Lower leg skin (tissue), 4 donors: ENCODE results near the gene WDR5. TPM values are rescaled to one million over a fixed set of nuclear protein-coding genes. Genes with fewer than 3 reads are reported as not detected.
A peak's percentile ranks its signal among the peaks of the same experiment; 100 is the strongest.

Experiments used
- DNase-seq, 2 donors: peaks; one replicate each; pipeline ENCODE4 v3.0.0-alpha.2; 2019; ENCODE audit warnings: low spot score in 2 of 2
- H3K4me3 ChIP-seq: fragments of 200-600 bp; sonication (generic); 2 replicates; pipeline ENCODE4 v1.5.1; 2017; ENCODE audit warnings: mild to moderate bottlenecking, low read depth; ENCODE audit not compliant: poor library complexity, severe bottlenecking
- CTCF ChIP-seq, 3 donors: fragments of 450-650 bp; IDR thresholded peaks; one replicate each; pipeline ENCODE4 v1.5.1; 2016; ENCODE audit warnings: antibody characterized with exemption in 3 of 3, mild to moderate bottlenecking in 3 of 3, moderate library complexity in 2 of 3
- POLR2A ChIP-seq, 2 donors: fragments of 450-650 bp; IDR thresholded peaks; one replicate each; pipeline ENCODE4 v1.6.1; 2016 to 2017; ENCODE audit warnings: antibody characterized with exemption in 2 of 2, mild to moderate bottlenecking in 1 of 2, moderate library complexity in 1 of 2
- WGBS, 2 donors: methylation state at CpG; one replicate each; pipeline ENCODE4 v1.1.5; 2018; 5-methylcytosine and 5-hydroxymethylcytosine counted together
- intact Hi-C: fragments of 100-400 bp; cut with DNase I; formaldehyde crosslinking; loops from one replicate; pipeline ENCODE4 v1.15.0; 2023; ENCODE audit warnings: low total_unique reads
- total RNA-seq, 4 donors: library from RNA; depleted of rRNA; stranded (reverse); fragments of >200 nt; gene quantifications; one replicate each; pipeline ENCODE4 v1.1.0, GENCODE V29; 2016

The WDR5 gene
- total RNA-seq, 4 donors from 2014 or later: 16.1 to 23.8 (median 19.6) TPM

GRCh38 chr9:134205672-134206310 is 69.9 kb downstream of the WDR5 start:
- TF ChIP-seq CTCF (IDR thresholded peaks at IDR 0.05): no peak
- no peak for TF ChIP-seq POLR2A (IDR thresholded peaks at IDR 0.05)
- DNase-seq: peak in 1 of 2 donors; percentile 88

GRCh38 chr9:134206311-134207300 is 70.7 kb downstream of the WDR5 start:
- 87 to 88% methylated on average over 20 of the region's 20 CpGs for WGBS, 2 donors
- H3K4me3 ChIP-seq: no peak overlapping the region
- no peak for TF ChIP-seq POLR2A (IDR thresholded peaks at IDR 0.05)
- TF ChIP-seq CTCF (IDR thresholded peaks at IDR 0.05): no peak
- DNase-seq: peak in 1 of 2 donors; percentile 74
- intact Hi-C loops: no loop called here

More at GRCh38 chr9:134205672-134206310, 69.9 kb downstream of the WDR5 start:
- H3K4me3 ChIP-seq: no peak overlapping the region
- intact Hi-C loops: no loop called here
- 64 to 66% methylated on average over 24 of the region's 24 CpGs for WGBS, 2 donors

GRCh38 chr9:134208310-134208841 is 72.5 kb downstream of the WDR5 start:
- peak in 1 of 2 donors; percentile 80 for DNase-seq
- 87 to 88% methylated on average over 19 of the region's 19 CpGs for WGBS, 2 donors
- TF ChIP-seq POLR2A (IDR thresholded peaks at IDR 0.05): no peak
- TF ChIP-seq CTCF (IDR thresholded peaks at IDR 0.05): no peak
- intact Hi-C loops: no loop called here
- H3K4me3 ChIP-seq: no peak overlapping the region

GRCh38 chr9:134208981-134209725 is 73.3 kb downstream of the WDR5 start:
- intact Hi-C loops: no loop called here
- DNase-seq: peak in 1 of 2 donors; percentile 72
- WGBS, 2 donors: 93 to 96% methylated on average over 20 of the region's 20 CpGs
- no peak overlapping the region for H3K4me3 ChIP-seq
- TF ChIP-seq POLR2A (IDR thresholded peaks at IDR 0.05): no peak
- no peak for TF ChIP-seq CTCF (IDR thresholded peaks at IDR 0.05)

Other genes with a start within 250 kb of the WDR5 start
- gene VAV2, start 143.8 kb upstream of the WDR5 start, total RNA-seq: 1 to 10 TPM; 6.8 to 9.1 (median 7.5) TPM
- gene BRD3OS, start 110.6 kb upstream of the WDR5 start, total RNA-seq: 10 to 100 TPM in 1 of 4 donors, 1 to 10 TPM in 3; 2.5 to 11.0 (median 6.4) TPM
- gene BRD3, start 68.1 kb upstream of the WDR5 start, total RNA-seq: 10 to 100 TPM; 18.5 to 59.9 (median 26.7) TPM
- not detected for gene RNU6ATAC, start 28.5 kb downstream of the WDR5 start, total RNA-seq
- 100 to 1,000 TPM; 143 to 242 (median 166) TPM for gene RXRA, start 190.4 kb downstream of the WDR5 start, total RNA-seq